Measurements from ENCODE around the gene ASPHD2.

ASPHD2 gene

DNA sequence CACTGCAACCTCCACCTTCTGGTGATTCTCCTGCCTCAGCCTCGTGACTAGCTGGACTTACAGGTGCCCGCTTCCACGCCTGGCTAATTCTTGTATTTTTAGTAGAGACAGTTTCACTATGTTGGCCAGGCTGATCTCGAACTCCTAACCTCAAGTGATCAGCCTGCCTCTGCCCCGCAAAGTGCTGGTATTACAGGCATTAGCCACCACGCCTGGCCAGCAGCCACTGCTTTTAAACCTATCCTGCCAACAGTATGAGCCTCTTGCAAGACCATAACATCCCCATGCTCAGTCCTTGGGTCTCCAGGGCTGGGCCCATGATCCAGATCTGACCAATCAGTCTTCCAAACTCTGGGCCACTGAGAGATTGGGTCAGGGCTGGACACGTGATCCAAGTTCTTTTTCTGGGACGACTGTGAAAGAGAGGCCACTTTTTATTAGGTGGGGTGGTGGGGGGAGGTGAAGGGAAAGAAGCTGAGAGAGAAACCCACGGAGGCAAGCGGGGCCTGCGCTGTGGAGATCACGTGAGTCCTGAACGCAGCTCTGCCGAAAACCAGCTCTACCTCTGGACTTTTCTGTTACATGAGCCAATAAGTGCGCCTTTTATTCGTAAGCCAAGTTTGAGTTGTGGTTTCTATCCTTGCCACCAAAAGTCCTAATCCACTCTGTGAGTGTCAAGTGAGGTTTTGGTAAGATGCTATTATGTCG lies 17.9 kb downstream of the ASPHD2 start:
- DNase-seq: no peak

DNA sequence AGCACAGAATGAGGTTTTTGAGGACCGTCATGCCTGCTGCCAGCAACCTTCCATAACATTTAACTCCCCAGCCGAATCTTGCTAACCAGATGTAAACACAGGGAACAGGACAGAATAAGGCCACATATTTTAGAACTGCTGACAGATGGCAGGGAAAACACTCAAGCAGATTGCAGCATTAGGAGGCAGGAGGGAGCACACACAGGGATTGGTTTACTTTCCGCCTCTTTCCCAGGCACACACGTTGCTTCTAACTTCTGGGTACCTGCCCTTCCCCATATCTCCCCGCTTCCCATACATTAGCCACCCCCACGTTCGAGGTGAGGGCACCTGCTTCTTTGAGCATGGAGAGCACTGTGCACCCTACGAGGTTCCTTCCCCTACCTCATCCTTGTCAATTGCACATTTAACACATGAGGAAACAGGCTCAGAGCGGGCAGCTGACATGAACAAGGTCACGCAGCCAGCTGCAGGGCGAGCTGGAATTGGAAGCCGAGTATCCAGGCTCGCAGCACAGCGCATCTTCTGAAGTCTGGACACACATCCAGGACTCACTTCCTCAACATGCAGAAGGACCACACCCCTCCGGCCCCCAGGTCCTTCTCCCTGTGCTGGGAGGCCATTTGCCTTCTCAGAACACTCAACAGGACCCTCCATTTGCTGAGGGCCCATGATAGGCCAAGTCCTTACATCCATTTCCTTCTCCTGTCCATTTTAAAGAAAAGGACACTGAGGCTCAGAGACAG lies 18.7 kb downstream of the ASPHD2 start:
- DNase-seq: no peak

DNA sequence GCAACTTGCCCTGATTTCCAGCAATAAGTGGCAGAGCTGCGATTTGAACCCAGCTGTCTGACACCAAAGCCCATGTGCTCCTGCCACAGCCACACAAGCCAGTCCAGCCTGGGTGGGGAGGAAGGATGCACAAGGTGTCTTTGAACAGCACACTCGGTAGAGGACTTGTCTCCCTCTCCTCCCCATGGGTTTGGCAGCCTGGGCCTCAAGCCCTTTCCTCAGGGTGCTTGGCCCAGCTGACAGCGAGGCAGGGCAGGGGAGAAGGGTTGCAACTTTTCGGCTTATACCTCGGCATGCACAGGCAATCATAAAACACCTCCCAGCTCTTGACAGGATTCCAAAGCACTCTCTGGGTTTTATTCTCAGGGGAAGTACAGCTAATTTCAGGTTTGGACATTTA lies 19.3 kb downstream of the ASPHD2 start:
- DNase-seq: no peak

DNA sequence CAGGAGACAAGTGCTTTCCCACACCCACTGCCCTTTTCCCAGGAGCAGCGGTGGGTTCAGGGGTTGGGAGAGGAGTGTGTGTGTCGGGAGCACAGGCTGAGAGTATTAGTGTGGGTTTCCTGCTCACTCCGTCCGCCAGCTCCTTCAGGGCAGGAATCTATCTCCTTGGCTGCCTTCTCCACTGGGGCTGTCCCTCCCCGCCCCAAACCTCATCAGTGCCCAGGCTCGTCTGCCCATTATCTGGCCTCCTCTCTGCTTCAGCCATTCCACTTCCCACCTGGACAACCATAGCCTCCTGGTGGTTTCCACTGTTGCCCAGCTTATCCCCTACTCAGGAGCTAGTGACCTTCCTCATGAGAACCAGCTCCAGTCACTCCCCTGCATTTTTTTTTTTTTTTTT lies 19.9 kb downstream of the ASPHD2 start:
- DNase-seq: no peak

DNA sequence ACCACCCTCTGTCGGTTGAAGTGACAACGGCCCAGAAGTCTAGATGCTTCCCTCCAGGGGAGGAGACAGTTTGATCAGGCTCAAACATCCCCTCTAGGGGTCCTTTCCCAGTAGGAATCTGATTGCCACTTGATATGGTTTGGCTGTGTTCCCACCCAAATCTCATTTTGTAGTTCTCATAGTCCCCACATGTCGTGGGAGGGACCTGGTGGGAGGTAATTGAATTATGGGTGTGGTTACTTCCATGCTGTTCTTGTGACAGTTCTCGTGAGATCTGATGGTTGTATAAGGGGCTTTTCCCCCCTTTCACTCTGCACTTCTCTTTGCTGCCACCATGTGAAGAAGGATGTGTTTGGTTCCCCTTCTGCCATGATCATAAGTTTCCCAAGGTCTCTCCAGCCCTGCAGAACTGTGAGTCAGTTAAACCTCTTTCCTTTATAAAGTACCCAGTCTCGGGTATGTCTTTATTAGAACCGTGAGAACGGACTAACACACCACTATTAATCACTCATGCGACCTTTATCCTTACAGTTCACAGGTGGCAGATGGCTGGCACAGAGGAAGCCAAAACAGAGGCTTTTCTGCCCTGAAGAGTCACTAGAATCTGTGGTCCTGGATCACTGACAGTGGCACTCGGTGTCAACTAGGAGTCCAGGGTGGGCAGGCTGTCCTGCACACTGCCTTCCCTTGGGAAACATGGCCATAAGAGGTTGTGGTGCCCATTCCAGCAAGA lies 21.6 kb downstream of the ASPHD2 start:
- DNase-seq: no peak

DNA sequence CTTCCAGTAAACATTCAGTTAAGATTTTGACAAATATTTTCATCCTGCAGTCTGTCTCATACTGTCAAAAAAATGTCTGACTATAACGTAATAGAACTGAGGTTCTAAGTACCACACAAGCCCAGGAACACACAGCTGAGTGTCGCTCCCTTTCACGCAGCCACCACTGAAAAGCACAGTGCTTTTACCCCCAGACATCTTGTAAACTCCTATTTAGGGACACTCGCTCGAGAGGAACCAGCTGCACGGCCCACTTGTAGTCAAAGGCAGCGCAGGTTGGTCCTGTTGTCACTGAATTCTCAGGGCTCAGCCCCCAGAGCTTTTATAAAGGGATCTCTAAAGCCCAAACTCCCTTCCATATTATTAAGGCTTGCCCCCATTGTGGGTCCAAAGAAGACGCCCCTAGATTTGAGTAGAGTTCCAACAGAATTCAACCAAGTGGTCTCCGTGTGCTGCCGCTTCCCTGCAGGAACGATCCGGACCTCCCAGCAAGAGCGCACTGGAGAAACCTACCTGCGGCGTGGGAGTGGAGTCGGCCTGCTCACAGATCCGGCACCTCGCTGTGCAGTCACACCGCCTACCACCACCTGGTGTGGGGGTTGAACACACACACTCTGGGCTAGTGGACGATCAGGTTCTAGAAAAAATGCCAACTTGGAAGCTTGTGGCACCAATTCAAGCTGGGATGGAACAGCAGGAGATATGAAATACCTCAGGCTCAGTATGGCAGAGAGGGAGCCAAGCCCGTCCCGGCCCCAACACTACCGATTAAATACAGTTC lies 23.4 kb downstream of the ASPHD2 start:
- no peak for DNase-seq

DNA sequence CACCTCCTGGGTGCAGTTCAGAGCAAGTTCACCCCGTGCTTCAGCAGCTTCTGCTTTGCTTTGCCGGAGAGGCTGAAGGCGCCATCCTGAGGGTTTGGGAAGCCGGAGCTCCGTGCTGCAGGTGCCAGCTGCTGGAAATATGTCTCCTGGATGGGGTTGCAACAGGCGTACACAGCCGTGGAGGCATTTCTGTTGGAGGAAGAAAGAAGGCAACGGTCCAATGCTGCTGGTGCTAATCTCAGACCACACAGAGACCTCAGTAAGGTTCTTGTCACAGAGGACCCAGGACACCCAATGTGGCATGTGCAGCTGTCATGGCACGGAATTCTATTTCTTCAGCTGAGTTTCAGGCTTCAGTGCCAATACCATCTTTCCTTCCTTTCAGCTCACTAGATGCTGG lies 24.2 kb downstream of the ASPHD2 start:
- DNase-seq: no peak

DNA sequence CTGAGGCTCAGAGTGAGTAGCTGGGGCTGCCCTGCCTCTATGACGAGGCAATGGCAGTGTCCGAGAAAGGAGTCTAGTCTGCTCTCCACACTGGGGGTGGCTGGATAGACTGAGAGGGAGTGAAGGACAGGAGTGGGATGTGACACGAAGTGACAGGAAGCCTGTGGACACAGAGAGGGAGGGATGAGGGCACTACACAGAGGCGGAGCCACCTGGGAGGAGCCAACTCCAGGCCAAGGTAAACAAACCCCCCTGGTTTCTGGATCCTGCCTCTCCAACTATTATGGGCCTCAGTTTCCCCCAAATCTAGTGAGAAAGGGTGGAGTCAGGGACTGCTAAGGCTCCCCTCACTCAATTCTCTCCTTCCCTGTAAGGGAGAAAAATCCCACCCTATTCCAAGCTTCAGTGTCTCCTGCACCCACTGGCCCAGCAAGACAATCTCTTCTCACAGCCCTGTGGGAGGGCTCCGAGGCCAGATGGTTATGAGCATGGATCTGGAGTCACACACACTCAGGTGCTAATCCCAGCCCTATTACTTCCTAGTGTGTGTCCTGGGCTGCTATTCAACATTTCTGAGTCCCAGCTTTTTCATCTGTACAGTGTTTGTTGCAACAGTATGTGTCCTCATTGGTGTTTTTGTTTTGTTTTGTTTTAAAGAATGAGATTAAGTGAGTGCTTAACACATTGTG lies 24.9 kb downstream of the ASPHD2 start:
- DNase-seq: no peak

DNA sequence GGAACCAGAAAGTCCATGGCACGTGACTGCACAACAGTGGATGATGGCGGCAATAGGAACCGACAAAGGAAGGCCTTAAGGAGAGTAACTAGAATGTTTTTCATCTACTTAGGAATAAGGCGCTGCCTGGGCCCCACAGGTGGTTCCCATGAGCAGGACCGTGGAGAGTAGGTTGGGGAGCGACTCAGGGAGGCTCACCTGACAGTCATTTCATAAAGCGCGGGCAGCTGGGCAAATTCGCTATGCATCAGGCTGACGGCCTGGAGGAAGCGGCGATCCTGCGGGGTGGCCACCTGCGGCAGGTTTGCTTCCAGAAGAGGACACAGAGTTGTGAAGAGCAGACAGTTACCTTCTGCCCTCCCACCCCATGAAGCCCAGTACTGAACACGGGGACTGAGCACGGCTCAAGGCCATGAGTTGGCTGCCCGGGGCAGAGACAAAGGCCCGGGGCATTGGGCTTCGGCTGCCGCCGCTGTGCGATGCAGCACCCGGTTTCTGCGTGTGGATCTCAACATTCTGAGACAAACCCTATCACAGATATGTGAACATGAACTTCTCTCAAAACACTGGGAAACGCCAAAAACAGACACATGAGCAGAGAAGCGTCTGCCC lies 28.7 kb downstream of the ASPHD2 start:
- no peak for DNase-seq

DNA sequence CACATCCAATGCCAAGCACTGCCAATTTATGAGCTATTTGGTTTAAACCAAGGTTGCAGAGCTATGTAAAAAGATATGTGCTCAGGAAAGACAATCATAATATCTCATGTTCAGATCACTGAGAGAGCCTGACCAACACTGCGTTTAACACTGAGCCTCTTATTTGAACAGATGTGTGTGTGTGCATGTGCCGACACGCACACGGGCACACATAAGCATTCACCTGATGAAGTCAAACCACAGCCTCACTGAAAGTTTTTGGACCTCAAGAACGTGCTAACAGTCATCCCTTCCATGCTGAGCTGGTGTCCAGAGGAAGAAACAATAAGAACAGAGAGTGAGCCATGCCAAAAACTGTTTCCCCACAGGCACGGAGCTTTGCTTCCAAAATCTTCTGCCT lies 31.1 kb downstream of the ASPHD2 start:
- no peak for DNase-seq

DNA sequence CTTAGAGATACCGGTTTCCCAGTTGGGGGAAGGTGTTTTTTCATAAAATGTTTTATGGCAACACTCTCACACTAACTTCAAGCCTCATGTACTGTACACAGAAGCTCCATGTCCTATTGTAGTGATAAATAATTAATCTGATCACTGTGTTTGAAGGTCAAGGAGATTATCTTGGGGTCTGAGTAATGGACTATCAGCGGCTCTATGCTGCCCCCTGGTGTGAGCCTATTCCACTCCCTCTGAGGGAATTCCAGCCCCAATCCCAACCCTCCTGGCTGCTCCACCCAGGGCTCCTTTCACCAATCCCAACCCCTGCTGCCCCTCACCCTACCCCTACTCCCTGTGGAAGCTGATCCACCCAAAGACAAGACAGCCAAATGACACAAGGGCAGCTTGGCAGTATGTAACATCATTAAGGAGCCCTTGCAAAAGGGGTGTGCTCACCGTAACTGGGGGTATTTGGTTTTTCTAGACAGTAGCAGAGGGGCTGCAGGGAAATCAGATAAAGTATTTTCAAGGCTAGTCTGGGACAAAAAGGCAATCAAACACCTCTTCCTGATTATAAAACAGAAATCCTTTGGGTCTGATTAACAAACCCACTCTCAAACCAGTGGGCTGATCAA lies 32.2 kb downstream of the ASPHD2 start:
- DNase-seq: peak; percentile 80

DNA sequence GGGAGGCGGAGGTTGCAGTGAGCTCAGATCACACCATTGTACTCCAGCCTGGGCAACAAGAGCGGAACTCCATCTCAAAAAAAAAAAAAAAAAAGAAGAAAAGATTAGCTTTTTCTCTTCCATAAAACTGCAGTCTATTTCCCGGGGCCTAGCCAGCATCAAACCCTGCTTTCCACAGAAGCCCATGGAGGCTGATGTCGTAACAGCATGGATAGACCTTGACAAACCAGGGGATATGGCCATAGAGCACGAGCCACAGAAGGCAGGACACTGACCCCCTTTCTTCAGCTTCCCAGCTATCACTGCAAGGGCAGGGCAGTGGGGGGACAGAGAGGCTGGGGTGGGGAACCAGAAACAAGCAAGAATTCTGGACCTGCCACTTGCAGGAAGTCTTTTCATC lies 33.0 kb downstream of the ASPHD2 start:
- DNase-seq: no peak

DNA sequence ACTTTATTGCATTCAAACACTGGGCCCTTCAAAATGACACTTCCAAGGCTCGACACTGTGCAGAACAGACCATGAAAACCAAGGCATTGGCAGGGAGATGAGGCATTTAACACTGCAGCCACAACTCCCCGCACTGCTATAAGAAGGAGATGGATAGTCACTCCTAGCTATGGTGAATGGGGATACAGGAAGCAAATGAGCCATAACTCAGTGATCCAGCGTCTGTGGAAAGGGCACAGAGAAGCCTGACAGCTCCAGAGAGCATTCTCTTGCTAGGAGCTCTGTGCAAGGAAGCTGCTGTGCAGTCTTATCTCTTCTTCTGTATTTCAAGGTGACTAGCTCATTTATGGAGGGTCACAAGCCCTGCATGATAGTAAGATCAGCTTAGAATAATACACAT lies 33.6 kb downstream of the ASPHD2 start:
- no peak for DNase-seq

DNA sequence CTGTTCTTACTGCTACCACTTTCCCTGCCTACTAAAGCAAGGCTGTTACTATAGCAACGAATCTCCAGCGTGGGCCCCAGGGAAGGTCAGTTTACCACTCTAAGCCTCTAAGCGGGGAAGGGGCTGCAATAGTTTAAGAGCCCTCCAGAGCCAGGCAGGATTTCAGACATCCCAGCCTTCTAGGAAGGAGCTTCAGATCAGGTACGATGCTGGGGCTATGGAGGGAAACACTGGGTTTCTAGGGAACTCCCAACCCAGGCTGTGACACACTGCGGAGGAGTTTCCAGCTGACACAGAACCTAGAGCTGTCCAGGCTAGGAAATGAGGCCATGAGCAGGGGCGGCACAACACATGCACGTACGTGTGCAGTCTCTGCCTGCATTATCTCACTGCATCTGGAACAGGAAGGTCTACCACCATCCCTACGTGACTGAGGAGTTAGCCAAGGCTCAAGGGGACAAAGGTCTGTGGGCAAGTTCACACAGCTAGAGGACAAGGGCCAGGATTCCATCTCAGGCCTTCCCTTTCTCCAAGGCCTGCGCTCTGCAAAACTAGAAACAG lies 34.1 kb downstream of the ASPHD2 start:
- no peak for DNase-seq

DNA sequence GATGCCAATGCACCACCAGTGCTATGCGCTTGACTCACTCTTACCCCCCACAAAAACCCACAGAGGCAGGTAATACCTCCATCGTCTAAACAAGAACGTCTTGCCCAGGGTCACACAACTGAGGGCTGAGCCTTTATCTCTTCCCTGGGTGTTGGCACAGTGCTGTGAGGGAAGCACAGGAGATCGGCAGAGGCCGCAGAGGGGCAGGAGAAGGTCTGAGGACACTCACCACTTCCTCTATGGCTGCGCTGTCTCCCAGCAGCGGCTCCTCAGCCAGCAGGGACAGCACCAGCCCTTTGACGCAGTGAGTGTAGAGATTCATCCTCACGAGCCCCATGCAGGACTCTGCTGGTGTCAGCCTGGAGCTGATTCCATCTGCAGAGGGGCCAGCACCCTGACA lies 34.6 kb downstream of the ASPHD2 start:
- no peak for DNase-seq

DNA sequence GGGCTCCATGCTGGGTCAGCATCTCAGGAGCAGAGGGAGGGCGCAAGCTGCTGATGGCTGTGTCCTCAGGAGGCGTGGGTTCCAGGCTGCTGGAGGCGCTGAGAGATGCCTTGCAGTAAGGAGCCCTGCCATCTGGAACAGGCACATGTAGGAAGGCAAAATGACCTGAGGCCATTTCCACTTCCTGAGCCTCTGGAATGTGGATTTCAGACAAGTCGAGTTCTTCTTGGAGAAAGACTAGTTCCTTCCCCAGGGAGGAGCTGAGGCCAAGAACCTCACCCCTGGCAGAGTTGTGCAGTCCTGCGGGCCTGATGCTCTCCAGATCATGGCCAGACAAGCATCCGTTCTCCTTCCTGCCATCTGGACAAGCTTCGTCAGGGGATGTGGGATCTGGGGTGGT lies 35.3 kb downstream of the ASPHD2 start:
- DNase-seq: no peak

DNA sequence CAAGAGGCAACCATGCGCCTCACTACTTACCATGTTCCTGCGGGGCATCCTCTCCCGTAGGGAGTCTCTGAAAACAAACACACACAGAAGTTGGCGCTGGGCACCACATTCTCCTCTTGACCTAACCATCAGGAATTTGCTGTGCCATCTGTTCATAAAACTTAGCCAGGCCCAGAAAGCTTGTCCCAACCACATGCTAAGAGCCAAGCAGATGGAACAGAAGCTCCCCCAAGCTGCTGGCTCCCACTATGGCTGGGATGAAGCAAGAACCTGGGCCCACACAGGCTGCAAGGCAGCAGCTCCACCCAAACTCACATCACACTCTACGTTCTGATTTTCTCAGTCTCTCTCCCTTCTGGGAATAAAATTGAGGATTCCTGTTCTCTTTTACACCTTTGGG lies 37.1 kb downstream of the ASPHD2 start:
- DNase-seq: no peak

DNA sequence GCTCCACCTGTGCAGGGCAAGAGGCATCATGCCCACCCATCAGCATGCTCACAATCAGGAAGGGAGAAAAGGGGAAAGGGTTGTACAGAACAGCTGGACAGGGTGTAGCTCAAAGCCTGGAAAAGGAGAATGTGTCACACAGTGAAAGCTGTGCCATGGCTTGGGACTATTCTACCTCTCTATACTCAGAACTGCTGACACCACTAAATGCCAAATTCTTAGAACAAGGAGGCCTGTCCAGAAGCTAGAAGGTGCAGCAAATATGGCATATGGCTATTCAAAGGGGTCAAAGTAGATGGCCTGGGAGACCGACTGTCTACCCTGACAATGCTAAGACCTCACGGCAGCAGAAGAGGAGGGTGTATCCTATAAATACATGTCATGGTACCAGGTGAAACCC lies 41.7 kb downstream of the ASPHD2 start:
- DNase-seq: no peak

DNA sequence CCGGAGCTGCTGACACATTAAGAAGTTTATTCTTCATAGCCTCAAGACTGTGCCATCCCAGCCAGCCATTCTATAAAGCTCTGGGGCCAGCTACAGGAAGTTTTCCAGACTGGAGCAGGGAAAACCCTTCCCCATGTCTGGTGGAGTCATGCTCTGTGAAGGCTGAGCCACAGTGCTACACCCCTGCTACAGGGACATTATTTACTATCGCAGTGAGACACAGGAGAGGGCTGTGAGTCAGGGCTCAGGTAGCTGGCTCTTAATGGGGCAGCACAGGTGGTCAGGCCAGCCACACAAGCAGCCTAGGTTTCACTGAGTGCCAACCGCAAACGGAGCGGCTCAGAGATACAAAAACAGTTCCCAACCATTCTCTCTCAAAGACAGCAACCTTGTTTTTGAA lies 42.5 kb downstream of the ASPHD2 start:
- no peak for DNase-seq

DNA sequence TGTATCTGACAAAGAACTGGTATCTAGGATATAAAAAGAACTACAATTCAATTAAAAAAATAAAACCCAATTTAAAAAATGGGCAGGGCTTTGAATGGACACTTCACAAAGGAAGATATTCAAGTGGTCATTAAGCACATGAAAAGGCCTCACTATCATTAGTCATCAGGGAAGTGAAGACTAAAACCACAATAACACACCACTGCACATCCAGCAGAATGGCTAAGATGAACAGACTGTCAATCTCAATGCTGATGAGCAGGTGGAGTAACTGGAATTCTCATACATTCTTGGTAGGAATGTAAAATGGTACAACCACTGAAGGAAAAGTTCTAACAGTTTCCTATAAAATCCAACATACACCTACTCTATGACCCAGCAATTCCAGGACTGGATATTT lies 45.6 kb downstream of the ASPHD2 start:
- no peak for DNase-seq

DNA sequence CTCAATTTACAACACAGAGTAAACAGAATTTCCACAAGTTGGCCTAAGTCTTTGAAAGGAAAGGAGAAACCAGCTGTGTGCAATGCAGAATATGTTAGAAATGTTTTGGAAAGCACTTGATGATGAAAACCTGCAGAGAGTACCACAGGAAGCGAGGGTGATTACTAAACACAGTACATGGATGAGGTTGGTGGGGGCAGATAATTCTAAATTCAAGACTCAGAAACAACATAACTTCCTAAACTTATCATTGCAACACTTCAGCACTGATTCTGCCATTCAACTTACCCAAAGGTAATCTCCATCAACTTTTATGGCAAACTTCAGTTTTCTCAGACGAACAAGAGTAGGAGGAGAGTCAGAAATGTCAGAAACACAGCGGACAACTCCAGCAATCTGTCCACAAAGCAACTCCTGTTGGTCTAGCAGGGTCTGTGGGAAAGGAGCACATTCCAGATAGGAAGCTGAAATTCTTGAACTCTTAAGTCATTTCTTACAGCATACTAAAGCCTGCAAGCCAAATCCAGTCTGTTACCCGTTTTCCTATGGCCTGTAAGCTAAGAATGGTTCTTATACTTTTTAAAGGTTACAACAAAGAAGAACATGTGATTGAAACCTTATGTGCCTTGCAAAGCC lies 47.8 kb downstream of the ASPHD2 start:
- DNase-seq: no peak
